Body of pancreas (tissue), 4 donors: ENCODE results near the gene DHX57.

ENCODE experiments used
- POLR2A ChIP-seq, 3 donors: fragments of 450-650 bp; IDR thresholded peaks; one replicate each; pipeline ENCODE4 v1.6.1; 2016; ENCODE audit warnings: antibody characterized with exemption in 3 of 3, mild to moderate bottlenecking in 2 of 3
- TF ChIP-seq, protein P1 (sequence below), 7 experiments: fragments of 450-650 bp in 4 of 7; fragments of 200-600 bp in 3 of 7; sonication (generic) in 3 of 7; IDR thresholded peaks; one replicate each; pipeline ENCODE4 v1.5.1; 2016 to 2019; ENCODE audit warnings: antibody characterized with exemption in 7 of 7

DNA sequence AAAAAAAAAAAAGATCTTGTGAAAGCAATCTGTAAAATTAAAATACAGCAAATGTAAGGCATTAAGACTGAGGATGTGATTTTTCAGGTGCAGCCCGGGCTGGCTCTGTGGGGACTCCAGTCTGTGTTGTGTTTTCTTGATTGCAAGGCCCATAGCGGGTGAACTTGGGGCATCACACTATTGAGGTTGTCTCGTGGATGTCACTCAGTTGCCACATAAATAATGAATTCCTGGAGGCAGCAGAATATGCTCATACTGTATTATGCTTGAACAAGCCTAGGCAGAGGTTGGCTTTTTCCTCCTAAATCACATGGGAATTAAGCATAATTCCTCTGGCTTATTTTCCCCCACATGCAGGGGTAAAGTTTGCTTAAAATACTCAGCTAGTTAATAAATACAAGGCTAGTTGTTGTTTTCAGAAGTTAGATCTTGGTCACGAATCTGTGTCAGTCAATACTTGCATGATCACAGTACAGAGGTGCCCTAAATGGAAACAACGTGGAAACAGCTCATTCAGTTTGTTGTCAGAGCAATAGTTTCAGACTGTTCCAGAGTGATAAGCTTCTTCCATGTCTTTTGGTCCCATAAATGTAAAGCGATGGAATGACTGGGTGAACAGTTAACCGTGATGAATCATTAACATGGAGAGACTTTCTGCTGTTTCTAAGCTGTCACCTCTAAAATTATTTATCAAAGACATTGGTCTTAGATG, 81.3 kb downstream of the DHX57 start:
- TF ChIP-seq, protein P1, sequence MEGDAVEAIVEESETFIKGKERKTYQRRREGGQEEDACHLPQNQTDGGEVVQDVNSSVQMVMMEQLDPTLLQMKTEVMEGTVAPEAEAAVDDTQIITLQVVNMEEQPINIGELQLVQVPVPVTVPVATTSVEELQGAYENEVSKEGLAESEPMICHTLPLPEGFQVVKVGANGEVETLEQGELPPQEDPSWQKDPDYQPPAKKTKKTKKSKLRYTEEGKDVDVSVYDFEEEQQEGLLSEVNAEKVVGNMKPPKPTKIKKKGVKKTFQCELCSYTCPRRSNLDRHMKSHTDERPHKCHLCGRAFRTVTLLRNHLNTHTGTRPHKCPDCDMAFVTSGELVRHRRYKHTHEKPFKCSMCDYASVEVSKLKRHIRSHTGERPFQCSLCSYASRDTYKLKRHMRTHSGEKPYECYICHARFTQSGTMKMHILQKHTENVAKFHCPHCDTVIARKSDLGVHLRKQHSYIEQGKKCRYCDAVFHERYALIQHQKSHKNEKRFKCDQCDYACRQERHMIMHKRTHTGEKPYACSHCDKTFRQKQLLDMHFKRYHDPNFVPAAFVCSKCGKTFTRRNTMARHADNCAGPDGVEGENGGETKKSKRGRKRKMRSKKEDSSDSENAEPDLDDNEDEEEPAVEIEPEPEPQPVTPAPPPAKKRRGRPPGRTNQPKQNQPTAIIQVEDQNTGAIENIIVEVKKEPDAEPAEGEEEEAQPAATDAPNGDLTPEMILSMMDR (IDR thresholded peaks at IDR 0.05): no peak
- no peak for TF ChIP-seq POLR2A (IDR thresholded peaks at IDR 0.05)
